Measurements from ENCODE around the gene DCLK2.

DCLK2 gene

DNA sequence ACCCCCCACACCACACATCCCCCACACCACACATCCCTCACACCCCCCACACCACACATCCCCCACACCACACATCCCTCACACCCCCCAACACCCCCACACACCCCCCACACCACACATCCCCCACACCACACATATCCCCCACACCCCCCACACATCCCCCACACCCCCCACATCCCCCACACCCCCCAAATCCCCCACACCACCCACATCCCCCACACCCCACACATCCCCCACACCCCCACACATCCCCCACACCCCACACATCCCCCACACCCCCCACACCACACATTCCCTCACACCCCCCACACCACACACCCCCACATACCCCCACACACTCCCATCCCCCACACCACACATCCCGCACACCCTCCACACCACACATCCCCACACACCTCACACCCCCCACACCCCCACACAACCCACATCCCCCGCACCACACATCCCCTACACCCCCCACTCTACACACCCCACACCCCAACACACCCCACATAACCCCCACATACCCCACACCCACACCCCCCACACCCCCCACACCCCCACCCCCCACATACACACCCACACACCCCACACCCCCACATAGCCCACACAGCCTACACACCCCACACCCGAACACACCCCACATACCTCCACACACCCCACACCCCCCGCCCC lies 172.9 kb downstream of the DCLK2 start:
- Histone ChIP-seq H3K9ac (ENCODE audit: low read length in 5 of 5) (no peak overlapping the region), H3K4me1 (ENCODE audit: control insufficient read depth in 5 of 5, insufficient read depth in 5 of 5, low read length in 5 of 5) (peaks cover 0 to 8% (median 0%) of the 10 kb centered on the region in 5 donors), H3K9me3 (ENCODE audit: control insufficient read depth in 5 of 5, low read length in 5 of 5) (no peaks in the 10 kb centered on the region), H3K4me3 (ENCODE audit: low read depth in 1 of 5, low read length in 5 of 5) (no peak overlapping the region), H3K27ac (ENCODE audit: low read depth, low read length) (no peak overlapping the region), H3K36me3 (ENCODE audit: control insufficient read depth in 5 of 5, insufficient read depth in 5 of 5, low read length in 5 of 5) (peaks cover 3 to 27% (median 17%) of the 10 kb centered on the region in 5 donors), H3K27me3 (ENCODE audit: control insufficient read depth in 5 of 5, insufficient read depth in 4 of 5, low read length in 5 of 5) (no peaks in the 10 kb centered on the region)

DNA sequence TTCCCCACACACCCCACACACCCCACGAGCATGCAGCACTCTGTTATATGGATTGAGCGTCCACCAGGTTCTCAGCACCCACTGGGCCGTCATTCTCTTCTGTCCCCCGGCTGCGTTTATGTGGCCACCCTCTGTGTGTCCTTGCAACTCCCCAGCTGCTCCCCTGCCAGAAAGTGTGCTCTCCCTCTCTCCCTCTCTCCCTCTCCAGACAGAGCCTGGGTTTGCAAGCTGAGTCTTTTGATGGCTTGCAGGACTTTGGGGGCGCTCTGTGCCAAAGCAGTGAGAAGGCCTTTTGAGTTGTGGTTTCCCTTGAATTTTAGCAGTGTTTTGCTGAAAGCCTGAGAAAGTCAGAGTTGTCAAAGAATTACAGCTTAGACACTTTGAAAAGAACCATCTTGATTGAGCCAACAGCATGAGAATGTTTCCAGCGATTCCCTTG lies 173.5 kb downstream of the DCLK2 start:
- Histone ChIP-seq H3K9ac (ENCODE audit: low read length in 5 of 5) (no peak overlapping the region), H3K27me3 (ENCODE audit: control insufficient read depth in 5 of 5, insufficient read depth in 4 of 5, low read length in 5 of 5) (no peaks in the 10 kb centered on the region), H3K27ac (ENCODE audit: low read depth, low read length) (no peak overlapping the region), H3K4me3 (ENCODE audit: low read depth in 1 of 5, low read length in 5 of 5) (no peak overlapping the region), H3K9me3 (ENCODE audit: control insufficient read depth in 5 of 5, low read length in 5 of 5) (no peaks in the 10 kb centered on the region), H3K36me3 (ENCODE audit: control insufficient read depth in 5 of 5, insufficient read depth in 5 of 5, low read length in 5 of 5) (peaks cover 3 to 29% (median 17%) of the 10 kb centered on the region in 5 donors), H3K4me1 (ENCODE audit: control insufficient read depth in 5 of 5, insufficient read depth in 5 of 5, low read length in 5 of 5) (peaks cover 0 to 8% (median 0%) of the 10 kb centered on the region in 5 donors)

DNA sequence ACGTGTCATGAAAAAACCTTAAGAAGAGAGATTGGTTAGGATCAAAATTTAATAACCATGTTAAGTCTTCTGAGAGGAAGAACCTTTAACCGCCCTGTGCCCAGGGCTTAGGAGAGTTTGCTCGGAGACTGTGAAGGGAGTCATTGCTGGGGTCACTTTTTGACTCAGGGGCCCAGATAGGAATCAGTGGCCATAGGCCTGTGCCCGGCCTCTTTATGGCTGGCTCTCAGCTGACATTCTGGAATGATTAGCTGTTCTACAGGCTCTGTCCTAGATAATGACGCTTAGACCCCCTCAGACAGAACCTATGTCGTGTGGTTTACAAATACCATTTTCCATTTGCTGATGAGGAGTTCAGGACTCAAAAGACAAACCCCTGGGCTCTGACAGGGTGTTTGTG lies 174.1 kb downstream of the DCLK2 start:
- Histone ChIP-seq H3K4me3 (ENCODE audit: low read depth in 1 of 5, low read length in 5 of 5) (no peak overlapping the region), H3K9ac (ENCODE audit: low read length in 5 of 5) (no peak overlapping the region), H3K27ac (ENCODE audit: low read depth, low read length) (no peak overlapping the region), H3K9me3 (ENCODE audit: control insufficient read depth in 5 of 5, low read length in 5 of 5) (no peaks in the 10 kb centered on the region), H3K27me3 (ENCODE audit: control insufficient read depth in 5 of 5, insufficient read depth in 4 of 5, low read length in 5 of 5) (no peaks in the 10 kb centered on the region), H3K36me3 (ENCODE audit: control insufficient read depth in 5 of 5, insufficient read depth in 5 of 5, low read length in 5 of 5) (peaks cover 3 to 32% (median 17%) of the 10 kb centered on the region in 5 donors), H3K4me1 (ENCODE audit: control insufficient read depth in 5 of 5, insufficient read depth in 5 of 5, low read length in 5 of 5) (peaks cover 0 to 8% (median 0%) of the 10 kb centered on the region in 5 donors)

DNA sequence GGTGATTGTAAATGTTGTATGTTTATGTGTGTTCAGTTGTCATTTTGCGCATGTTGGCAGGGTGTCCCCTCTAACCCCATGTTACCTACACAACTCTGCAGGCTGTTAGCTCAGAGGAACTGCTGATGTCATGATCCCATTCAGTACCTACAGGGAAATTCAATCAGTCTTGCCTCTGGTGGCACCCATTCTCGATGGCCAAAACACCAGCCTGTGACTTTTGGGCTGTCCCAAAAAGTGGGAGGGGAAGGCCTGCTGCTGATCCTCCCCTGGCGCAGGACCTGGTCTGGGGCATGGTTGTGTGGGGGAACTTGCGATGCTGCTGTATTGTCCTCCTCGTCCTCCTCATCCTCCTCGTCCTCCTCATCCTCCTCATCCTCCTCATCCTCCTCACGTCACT lies 174.5 kb downstream of the DCLK2 start:
- Histone ChIP-seq H3K9me3 (ENCODE audit: control insufficient read depth in 5 of 5, low read length in 5 of 5) (no peaks in the 10 kb centered on the region), H3K9ac (ENCODE audit: low read length in 5 of 5) (no peak overlapping the region), H3K27me3 (ENCODE audit: control insufficient read depth in 5 of 5, insufficient read depth in 4 of 5, low read length in 5 of 5) (no peaks in the 10 kb centered on the region), H3K4me1 (ENCODE audit: control insufficient read depth in 5 of 5, insufficient read depth in 5 of 5, low read length in 5 of 5) (peaks cover 0 to 8% (median 0%) of the 10 kb centered on the region in 5 donors), H3K36me3 (ENCODE audit: control insufficient read depth in 5 of 5, insufficient read depth in 5 of 5, low read length in 5 of 5) (peaks cover 3 to 33% (median 16%) of the 10 kb centered on the region in 5 donors), H3K4me3 (ENCODE audit: low read depth in 1 of 5, low read length in 5 of 5) (no peak overlapping the region), H3K27ac (ENCODE audit: low read depth, low read length) (no peak overlapping the region)

DNA sequence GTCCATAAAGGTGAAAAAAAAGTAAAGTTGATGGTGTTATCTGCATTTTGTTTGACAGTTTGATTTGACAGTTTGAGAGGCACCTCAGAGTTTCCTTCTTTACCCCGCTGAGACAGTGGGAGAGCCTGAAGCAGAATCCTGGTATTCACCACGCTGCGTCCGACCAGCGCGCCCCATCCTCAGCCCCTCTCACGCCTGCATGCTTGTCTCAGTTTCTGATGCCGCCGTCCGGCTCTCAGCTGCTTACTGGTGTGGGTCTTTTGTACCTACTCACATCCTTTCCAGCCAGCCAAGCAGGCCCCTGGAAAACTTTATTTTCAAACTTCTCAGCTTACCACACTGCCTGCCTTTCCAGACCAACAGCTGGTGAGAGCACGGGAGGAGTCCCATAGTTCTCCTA lies 175.2 kb downstream of the DCLK2 start:
- Histone ChIP-seq H3K9ac (ENCODE audit: low read length in 5 of 5) (no peak overlapping the region), H3K36me3 (ENCODE audit: control insufficient read depth in 5 of 5, insufficient read depth in 5 of 5, low read length in 5 of 5) (peaks cover 0 to 29% (median 10%) of the 10 kb centered on the region in 5 donors), H3K4me3 (ENCODE audit: low read depth in 1 of 5, low read length in 5 of 5) (no peak overlapping the region), H3K9me3 (ENCODE audit: control insufficient read depth in 5 of 5, low read length in 5 of 5) (no peaks in the 10 kb centered on the region), H3K27ac (ENCODE audit: low read depth, low read length) (no peak overlapping the region), H3K4me1 (ENCODE audit: control insufficient read depth in 5 of 5, insufficient read depth in 5 of 5, low read length in 5 of 5) (peaks cover 0 to 8% (median 0%) of the 10 kb centered on the region in 5 donors), H3K27me3 (ENCODE audit: control insufficient read depth in 5 of 5, insufficient read depth in 4 of 5, low read length in 5 of 5) (no peaks in the 10 kb centered on the region)

DNA sequence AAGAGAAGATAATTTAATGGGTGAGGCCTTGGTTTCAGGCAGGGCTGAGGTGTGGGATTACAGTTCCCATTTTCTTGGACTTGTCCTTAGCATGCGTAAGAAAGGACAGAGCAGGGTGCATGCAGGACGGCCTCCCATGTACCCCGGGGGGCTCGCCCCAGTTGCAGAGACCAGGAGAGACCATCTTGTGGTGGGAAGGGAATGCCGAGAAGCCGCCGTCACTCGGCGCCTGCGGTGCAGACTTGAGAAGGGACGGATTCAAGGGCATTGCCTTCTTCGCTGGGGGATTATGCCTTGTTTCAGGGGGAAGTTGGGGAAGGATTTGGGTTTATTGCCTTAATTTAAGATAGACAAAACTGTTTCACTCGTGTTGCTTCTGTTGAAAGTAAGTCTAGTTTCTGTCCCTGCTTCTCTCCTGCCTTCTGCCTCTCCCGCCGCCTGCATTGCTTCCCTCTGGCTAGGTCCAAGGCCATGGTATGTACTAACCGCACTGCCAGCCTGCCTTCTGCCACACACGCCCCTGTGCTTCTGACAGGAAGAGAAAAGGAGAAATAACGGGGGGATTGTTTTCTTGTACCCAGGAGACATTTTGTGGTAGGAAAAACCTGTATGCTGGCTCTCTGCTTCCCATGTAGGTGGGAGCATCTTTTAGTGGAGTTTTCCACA lies 175.9 kb downstream of the DCLK2 start:
- H3K9ac ChIP-seq (ENCODE audit: low read length in 5 of 5): no peak overlapping the region
- no peaks in the 10 kb centered on the region for H3K27me3 ChIP-seq (ENCODE audit: control insufficient read depth in 5 of 5, insufficient read depth in 4 of 5, low read length in 5 of 5)
- H3K27ac ChIP-seq (ENCODE audit: low read depth, low read length): no peak overlapping the region
- no peak overlapping the region for H3K4me3 ChIP-seq (ENCODE audit: low read depth in 1 of 5, low read length in 5 of 5)
- peaks cover 0 to 26% (median 7%) of the 10 kb centered on the region in 5 donors for H3K36me3 ChIP-seq (ENCODE audit: control insufficient read depth in 5 of 5, insufficient read depth in 5 of 5, low read length in 5 of 5)
- peaks cover 0 to 8% (median 0%) of the 10 kb centered on the region in 5 donors for H3K4me1 ChIP-seq (ENCODE audit: control insufficient read depth in 5 of 5, insufficient read depth in 5 of 5, low read length in 5 of 5)
- H3K9me3 ChIP-seq (ENCODE audit: control insufficient read depth in 5 of 5, low read length in 5 of 5): no peaks in the 10 kb centered on the region

DNA sequence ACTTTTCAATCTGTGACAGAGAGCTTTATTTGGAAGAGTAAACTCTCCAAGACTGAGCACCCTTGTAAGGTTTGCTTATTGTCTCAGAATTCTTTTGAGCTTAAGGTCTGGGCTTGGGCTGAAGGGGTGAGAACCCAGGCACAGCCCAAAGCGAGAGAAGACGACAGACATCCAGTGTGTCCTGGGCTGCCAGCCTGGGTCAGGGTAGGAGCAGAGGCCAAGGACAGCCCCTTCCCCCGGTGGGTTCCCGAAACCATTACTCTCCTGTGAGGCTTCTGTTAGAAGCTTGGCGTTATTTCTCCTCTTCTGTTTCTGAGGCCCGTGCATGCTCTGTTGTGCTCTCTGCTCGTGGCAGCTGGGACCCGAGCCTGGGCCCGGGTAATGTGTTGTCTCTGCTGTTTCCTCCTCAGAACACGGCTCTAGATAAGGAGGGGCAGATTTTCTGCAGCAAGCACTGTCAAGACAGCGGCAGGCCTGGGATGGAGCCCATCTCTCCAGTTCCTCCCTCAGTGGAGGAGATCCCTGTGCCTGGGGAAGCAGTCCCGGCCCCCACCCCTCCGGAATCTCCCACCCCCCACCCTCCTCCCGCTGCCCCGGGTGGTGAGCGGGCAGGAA lies 177.5 kb downstream of the DCLK2 start:
- H3K27ac ChIP-seq (ENCODE audit: low read depth, low read length): no peak overlapping the region
- no peak overlapping the region for H3K4me3 ChIP-seq (ENCODE audit: low read depth in 1 of 5, low read length in 5 of 5)

DNA sequence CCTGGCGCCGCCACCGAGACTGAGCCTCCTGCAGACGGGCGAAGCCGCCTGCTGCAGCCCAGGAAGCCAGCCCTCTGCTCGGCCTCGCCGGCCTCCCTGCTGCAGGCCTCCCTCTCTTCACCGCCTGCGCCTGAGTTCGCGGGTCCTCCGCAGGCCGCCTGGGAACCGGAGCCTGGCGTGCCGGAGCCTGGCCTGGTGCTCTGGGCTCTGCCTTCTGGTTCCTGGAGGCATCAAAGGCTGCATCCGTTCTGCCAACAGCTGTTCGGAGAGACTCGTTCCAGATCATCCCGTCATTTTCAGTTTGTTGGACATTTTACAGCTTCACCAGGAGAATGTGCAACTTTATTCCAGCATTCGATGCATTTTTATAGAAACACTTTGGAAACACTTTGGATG lies 178.0 kb downstream of the DCLK2 start:
- no peak overlapping the region for H3K9ac ChIP-seq (ENCODE audit: low read length in 5 of 5)
- peaks cover 0 to 8% (median under 1%) of the 10 kb centered on the region in 5 donors for H3K4me1 ChIP-seq (ENCODE audit: control insufficient read depth in 5 of 5, insufficient read depth in 5 of 5, low read length in 5 of 5)
- no peaks in the 10 kb centered on the region for H3K27me3 ChIP-seq (ENCODE audit: control insufficient read depth in 5 of 5, insufficient read depth in 4 of 5, low read length in 5 of 5)
- no peak overlapping the region for H3K4me3 ChIP-seq (ENCODE audit: low read depth in 1 of 5, low read length in 5 of 5)
- peaks cover 0 to 17% (median 5%) of the 10 kb centered on the region in 5 donors for H3K36me3 ChIP-seq (ENCODE audit: control insufficient read depth in 5 of 5, insufficient read depth in 5 of 5, low read length in 5 of 5)
- no peak overlapping the region for H3K27ac ChIP-seq (ENCODE audit: low read depth, low read length)
- no peaks in the 10 kb centered on the region for H3K9me3 ChIP-seq (ENCODE audit: control insufficient read depth in 5 of 5, low read length in 5 of 5)

More for the DNA sequence above, 177.5 kb downstream of the DCLK2 start:
- Histone ChIP-seq H3K27me3 (ENCODE audit: control insufficient read depth in 5 of 5, insufficient read depth in 4 of 5, low read length in 5 of 5) (no peaks in the 10 kb centered on the region), H3K36me3 (ENCODE audit: control insufficient read depth in 5 of 5, insufficient read depth in 5 of 5, low read length in 5 of 5) (peaks cover 0 to 17% (median 5%) of the 10 kb centered on the region in 5 donors), H3K4me1 (ENCODE audit: control insufficient read depth in 5 of 5, insufficient read depth in 5 of 5, low read length in 5 of 5) (peaks cover 0 to 8% (median 0%) of the 10 kb centered on the region in 5 donors), H3K9me3 (ENCODE audit: control insufficient read depth in 5 of 5, low read length in 5 of 5) (no peaks in the 10 kb centered on the region), H3K9ac (ENCODE audit: low read length in 5 of 5) (no peak overlapping the region)

DNA sequence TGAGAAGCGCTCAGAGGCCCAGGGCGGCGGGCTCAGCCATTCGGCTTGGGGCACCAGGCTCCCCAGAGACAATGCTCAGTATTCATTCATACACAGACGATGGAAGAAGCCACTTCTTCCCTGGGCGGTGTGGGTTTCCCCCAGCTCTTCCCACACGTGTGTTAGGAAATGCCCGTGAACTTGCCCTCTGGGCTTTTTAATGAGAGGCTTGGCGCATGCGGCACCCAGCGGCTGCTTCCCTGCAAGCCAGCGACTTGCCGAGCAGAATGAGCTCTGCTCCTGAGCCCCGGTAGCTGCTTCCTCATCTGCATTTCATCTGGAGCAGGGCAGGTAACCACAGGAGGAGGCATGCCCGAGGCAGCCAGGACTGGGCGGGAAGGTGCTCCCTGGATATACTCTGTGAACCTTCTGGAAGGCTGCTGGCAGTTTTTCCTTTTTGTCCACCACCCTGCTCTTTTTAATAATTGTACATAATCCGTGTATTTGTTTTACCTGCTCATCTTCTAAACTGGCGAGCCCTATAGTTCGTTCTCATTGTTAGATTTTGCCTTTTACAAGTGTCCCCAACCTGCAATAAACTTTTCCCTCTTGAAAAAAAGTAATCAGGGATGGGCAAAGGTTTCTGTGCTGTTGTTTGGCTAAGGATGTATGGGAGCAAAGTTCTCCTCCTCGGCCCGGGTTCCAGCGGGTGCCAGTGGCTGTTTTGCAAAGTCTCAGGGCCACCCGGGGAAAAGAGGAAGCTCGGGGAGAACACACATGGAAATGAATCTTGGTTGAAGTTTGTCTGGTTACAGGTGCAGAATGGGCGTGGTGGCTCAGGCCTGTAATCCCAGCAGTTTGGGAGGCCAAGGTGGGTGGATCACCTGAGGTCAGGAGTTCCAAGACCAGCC lies 178.8 kb downstream of the DCLK2 start:
- peaks cover 0 to 9% (median 6%) of the 10 kb centered on the region in 5 donors for H3K4me1 ChIP-seq (ENCODE audit: control insufficient read depth in 5 of 5, insufficient read depth in 5 of 5, low read length in 5 of 5)
- no peak overlapping the region for H3K9ac ChIP-seq (ENCODE audit: low read length in 5 of 5)
- peaks cover 0 to 17% (median 5%) of the 10 kb centered on the region in 5 donors for H3K36me3 ChIP-seq (ENCODE audit: control insufficient read depth in 5 of 5, insufficient read depth in 5 of 5, low read length in 5 of 5)
- no peaks in the 10 kb centered on the region for H3K27me3 ChIP-seq (ENCODE audit: control insufficient read depth in 5 of 5, insufficient read depth in 4 of 5, low read length in 5 of 5)
- no peak overlapping the region for H3K4me3 ChIP-seq (ENCODE audit: low read depth in 1 of 5, low read length in 5 of 5)
- H3K9me3 ChIP-seq (ENCODE audit: control insufficient read depth in 5 of 5, low read length in 5 of 5): no peaks in the 10 kb centered on the region
- H3K27ac ChIP-seq (ENCODE audit: low read depth, low read length): no peak overlapping the region
